NCI-H1105 treated with DMSO at 0.1 percent for 48 hours (cell line): ENCODE results near the gene CDC16.

Experiments
- DNase-seq: peaks from one replicate; lab custom pipeline; 2025; lab: John Stamatoyannopoulos, UW

Gene CDC16

DNA sequence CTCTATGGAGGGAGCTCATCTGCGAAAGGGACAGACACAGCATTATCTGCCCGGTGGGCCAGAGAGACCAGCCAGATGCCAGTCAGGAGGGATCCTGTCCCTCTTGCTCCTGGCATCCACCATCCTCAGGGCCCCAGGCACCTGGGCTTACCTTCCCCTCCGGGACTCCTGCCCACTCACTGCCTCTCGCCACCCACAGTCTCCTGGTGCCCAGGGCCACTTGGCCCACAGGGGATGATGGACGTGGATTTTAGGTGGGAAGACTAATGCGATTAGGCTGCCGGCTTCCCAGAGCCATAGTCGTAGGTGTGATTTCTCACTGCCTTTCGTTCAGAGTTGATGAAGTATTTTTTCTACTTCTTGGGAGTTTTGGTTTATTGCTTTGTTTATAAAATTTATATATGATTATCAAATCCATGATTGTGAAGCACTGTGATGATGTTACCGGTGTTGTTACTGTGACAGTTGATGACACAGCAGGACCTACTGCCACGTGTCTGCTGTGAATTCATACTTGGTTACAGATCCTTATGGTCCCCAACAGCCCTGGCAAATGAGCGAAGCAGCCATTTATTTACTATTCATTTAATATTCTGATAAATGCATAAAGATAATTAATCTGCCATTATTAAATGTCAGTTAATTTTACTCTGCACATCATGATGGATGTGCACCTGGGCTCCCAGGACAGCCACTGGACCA is 65.1 kb downstream of the CDC16 start:
- DNase-seq: no peak

DNA sequence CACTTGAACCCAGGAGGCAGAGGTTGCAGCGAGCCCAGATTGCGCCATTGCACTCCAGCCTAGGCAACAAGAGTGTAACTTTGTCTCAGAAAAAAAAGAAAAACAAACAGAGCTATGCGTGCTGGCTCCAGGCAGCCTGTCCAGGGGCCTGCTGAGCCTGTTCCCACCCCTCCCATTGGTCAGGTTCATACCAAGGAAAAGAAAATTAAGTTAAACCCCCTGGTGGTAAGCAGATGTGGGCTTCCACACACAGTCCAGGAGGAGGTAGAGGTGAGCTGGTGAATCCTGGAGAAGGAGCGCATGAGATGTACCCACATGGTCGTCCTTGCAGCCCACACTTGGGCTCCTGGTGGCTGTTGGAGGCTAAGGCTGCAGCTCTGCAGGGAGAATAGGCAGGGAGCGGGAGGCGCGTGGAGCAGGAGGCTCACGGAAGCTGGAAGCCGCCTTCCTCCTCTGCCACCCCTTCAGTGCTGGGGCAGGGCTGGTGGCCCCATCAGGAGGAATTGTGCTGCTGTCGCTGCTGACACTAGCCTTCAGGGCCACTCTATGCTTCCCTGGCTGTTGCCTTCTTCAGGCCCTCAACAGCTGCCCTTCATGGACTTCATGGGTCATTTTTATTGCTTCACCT is 69.1 kb downstream of the CDC16 start:
- no peak for DNase-seq

DNA sequence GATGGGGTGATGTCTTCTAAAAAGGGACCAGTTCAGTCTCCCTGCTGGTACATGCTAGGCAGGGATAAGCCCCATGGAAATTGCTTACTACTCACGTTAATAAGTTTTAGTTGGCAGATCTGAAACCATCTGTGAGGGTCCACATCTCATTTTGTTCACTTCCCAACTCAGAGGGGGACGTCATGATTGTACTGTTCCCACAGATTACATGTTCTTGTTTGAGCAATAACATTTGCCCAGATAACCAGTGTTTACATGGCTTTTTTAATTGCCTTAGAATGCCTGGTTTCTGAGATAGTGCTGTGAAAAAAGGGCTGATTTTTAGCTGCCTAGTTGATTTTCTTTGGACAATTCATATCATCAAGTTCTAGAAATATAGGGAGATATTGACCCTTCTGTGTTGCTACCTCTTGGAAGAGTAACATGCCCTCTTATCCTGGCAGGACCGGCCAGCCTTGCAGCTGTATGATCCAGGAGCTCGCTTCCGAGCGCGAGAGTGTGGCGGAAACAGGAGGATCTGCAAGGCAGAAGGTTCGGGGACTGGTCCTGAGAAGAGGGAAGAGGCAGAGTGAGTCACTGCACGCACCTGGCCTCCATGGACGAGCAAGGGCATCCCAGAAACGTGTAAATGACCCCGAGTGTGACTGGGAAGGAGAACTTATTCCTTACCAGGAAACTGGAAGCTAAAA is 69.8 kb downstream of the CDC16 start:
- DNase-seq: no peak

GRCh38 chr13:114309086-114309485 is 74.4 kb downstream of the CDC16 start:
- no peak for DNase-seq

GRCh38 chr13:114309806-114310410 is 75.2 kb downstream of the CDC16 start:
- no peak for DNase-seq

- no peak for DNase-seq
Measured at GRCh38 chr13:114310956-114311355, 76.3 kb downstream of the CDC16 start.

DNA sequence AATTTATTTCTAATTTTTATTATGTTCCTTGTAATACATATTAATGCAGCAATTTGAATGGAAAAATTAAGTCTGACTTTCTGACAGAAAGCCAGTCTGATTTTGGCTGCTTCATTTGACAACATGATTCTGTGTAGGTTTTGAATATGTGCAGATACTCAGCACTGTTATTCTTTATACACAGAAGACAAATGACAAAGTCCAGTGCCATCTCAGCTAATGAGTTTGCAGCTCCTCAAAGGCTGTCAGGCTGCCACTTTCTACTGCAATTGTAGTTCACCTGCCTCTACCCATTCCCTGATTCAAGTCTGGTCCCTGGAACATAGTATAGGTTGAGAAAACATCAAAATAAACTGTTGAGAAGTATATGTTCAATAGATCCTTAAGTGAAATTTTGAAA is 76.7 kb downstream of the CDC16 start:
- DNase-seq: no peak

DNA sequence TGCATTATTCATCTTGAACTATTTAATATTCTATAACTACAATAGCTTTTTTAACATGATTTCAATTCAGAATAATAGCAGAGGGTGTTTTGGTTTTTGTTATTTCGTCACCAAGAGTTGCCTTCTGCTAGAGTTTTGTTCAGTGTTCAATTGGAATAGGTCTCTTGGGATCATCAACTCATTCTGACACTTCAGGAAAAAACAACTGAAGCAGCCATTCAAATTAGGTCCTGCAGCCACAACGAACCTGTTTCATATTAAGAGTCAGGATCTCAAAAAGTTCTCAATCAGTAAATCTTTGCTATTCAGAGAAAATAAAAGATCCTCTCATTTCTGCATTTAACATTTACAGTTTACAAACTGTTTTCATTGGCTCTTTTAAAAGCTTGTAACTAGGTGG is 77.2 kb downstream of the CDC16 start:
- DNase-seq: no peak

DNA sequence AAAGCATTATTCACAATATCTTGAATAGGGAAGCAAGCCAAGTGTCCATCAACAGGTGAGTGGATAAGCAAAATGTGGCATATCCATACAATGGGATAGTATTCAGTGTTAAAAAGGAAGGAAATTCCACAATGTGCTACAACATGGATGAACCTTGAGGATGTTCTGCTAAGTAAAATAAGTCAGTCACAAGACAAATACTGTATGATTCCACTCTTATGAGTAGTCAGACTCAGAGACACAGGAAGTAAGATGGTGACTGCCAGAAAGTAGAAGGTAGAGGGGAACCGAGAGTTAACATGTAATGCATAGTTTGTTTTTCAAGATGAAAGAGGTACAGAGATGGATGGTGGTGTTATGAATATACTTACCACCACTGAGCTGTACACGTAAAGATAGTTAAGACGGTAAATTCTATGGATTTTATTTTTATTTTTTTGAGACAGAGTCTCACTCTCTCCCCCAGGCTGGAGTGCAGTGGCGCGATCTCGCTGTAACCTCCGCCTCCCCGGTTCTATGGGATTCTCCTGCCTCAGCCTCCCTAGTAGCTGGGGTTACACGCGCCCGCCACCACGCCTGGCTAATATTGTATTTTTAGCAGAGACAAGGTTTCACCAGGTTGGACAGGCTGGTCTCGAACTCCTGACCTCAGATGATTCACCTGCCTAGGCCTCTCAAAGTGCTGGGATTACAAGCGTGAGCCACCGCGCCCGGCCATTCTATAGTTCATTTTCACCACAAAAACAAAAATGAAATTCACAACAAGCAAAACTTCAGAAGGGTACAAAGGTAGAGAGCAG is 78.6 kb downstream of the CDC16 start:
- no peak for DNase-seq

DNA sequence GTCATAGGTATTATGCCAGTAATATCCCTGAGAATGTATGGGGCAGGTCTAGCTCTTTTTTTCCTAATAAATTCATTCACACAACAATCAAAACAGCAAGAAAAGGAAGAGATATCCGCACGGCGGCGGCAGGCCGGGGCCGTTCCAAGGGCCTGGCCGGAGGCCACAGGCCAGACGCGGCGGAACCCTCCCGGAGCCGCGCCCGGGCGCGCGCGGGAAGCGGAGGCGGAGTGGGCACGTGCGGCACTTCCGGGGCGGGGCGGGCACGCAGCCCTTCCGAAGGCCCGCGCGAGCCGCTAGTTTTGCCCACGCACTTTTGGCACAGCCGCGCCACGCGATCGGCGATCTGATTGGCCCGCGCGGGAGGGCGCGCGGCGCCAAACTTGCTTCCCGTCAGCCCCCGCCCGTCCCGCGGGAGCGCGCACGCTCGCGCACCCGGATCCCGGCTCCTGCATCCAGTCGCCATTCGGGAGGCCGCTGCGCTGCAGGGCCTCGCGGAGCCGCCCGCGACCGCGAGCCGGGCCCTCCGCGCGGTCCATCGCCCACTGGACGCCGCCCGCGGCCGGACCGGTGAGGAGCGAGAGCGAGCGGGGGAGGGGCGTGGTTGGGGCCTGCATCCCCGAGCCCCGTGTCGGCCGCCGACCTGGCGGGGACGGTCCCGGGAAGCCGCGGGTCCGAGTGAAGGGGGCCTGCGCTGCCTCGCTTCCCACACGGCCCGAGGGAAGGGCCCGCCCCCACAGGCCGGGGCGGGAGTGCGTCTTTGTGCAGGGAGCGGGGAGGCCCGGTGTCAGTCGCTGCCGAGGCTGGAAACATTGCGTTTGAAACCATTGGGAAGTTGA is 79.6 kb downstream of the CDC16 start, which contains the start of gene CHAMP1:
Gene CHAMP1, plus strand, starts transcription at position 430 of the 839 bp plus-strand sequence. CDS start 9,340 bp downstream, outside the sequence.
- DNase-seq: peak; percentile 96

DNA sequence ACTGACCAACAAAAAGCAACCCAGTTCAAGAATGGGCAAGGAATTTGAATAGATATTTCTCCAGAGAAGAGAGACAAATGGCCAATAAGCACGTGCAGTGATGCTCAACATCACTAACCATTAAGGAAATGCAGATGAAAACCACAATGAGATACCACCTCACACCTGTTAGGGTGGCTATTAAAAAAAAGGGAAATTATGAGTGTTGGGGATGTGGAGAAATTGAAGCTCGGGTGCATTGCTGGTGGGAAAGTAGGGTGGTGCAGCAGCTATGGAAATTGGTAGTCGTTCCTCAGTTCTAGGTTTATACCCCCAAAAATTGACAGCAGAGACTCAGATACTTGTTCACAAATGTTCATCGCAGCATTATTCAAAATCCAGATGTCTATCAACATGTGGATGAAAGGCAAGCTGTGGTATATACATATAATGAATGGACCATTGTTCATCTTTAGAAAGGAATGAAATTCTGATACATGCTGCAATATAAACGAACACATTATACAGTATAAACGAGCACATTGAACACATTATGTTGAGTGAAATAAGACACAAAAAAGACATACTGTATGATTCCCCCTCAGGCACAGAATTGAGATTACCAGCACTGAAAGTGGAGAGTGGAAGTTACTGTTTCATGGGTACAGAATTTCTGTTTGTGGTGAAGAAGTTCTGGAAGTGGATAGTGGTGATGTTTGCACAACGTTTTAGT is 80.5 kb downstream of the CDC16 start:
- DNase-seq: no peak

DNA sequence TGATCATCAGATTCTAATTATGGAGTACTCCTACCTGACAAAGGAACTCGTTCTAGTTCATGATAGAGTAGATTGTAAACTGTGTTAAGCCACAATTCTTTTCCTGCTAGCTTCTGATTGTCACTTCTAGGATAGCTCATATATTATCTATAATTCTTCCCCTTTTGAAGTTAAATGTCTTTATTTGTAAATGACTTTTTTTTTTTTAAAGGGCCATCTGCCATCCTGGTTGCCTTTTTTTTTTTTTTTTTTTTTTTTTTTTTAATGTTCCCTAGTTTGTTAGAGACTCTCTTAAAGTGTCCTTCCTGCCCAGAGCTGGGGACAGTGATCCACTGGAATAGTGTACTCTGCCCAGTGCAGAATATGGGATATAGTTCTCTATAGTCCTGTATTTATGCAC is 83.9 kb downstream of the CDC16 start:
- DNase-seq: no peak

DNA sequence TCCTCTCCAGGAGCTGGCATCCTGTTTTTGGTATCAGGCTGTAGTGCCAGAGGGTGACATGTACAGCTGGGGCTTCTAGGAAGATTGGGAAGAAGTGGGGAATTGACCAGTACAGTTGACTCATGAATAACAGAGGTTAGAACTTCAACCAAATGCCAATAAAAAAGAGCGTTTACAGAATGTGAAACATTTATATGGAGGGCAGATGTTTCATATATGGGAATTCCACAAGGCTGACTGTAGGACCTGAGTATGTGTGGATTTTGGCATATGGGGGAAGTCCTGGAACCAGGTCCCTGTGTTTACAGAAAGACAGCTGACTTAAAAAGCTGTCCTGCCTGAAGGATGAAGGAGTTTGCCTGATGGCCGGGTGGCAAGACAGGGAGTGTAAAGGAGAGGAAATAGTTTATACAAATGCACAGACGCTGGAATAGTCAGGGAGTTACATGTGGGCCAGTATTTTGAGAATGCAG is 84.8 kb downstream of the CDC16 start:
- no peak for DNase-seq

GRCh38 chr13:114320065-114320464 is 85.4 kb downstream of the CDC16 start:
- no peak for DNase-seq

GRCh38 chr13:114321256-114321655 is 86.6 kb downstream of the CDC16 start:
- DNase-seq: no peak
